Measurements from ENCODE around the gene CCN6. TPM values are rescaled to one million over a fixed set of nuclear protein-coding genes. Genes with fewer than 3 reads are reported as not detected.
A peak's percentile ranks its signal among the peaks of the same experiment; 100 is the strongest.

CCN6 gene
- total and polyA plus RNA-seq, 12 donors: not detected

GRCh38 chr6:112086744-112087135 is 32.8 kb downstream of the CCN6 start:
- WGBS, 2 donors: 0 to 1% methylated on average over 8 of the region's 8 CpGs
- DNase-seq (no peak), ATAC-seq (peak in 7 of 8 donors; percentile 17 to 54 (median 30))
- Histone ChIP-seq H3K27me3 (no peaks in the 10 kb centered on the region), H3K4me3 (peak overlapping the region; percentile 63 to 88 (median 78)), H3K36me3 (peaks cover 0 to 38% (median 9%) of the 10 kb centered on the region in 9 donors), H3K4me1 (peaks cover 0 to 34% (median 28%) of the 10 kb centered on the region in 9 donors), H3K27ac (peak overlapping the region; percentile 55 to 91 (median 86)), H3K9me3 (no peaks in the 10 kb centered on the region)
- intact Hi-C loops (cut with DNase I): no loop called here
- TF ChIP-seq, protein P1, sequence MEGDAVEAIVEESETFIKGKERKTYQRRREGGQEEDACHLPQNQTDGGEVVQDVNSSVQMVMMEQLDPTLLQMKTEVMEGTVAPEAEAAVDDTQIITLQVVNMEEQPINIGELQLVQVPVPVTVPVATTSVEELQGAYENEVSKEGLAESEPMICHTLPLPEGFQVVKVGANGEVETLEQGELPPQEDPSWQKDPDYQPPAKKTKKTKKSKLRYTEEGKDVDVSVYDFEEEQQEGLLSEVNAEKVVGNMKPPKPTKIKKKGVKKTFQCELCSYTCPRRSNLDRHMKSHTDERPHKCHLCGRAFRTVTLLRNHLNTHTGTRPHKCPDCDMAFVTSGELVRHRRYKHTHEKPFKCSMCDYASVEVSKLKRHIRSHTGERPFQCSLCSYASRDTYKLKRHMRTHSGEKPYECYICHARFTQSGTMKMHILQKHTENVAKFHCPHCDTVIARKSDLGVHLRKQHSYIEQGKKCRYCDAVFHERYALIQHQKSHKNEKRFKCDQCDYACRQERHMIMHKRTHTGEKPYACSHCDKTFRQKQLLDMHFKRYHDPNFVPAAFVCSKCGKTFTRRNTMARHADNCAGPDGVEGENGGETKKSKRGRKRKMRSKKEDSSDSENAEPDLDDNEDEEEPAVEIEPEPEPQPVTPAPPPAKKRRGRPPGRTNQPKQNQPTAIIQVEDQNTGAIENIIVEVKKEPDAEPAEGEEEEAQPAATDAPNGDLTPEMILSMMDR (IDR thresholded peaks at IDR 0.05): peak in 4 of 9 donors; percentile 25 to 37 (median 34)

GRCh38 chr6:112087136-112087911 is 33.4 kb downstream of the CCN6 start, which contains the start of the genes FAM229B and TUBE1:
Gene FAM229B, plus strand, starts transcription at chr6:112087591. Its CDS starts 11,693 bp downstream, at chr6:112099284.
Gene TUBE1, minus strand, starts transcription at chr6:112087482. Its CDS starts 48 bp downstream, at chr6:112087434.
- Histone ChIP-seq H3K4me1 (peaks cover 0 to 34% (median 28%) of the 10 kb centered on the region in 9 donors), H3K4me3 (peak within 1 kb of the TSS; percentile 63 to 88 (median 78)), H3K9me3 (no peaks in the 10 kb centered on the region), H3K27me3 (no peaks in the 10 kb centered on the region), H3K27ac (peak within 1 kb of the TSS; percentile 55 to 91 (median 86)), H3K36me3 (peaks cover 0 to 33% (median 9%) of the 10 kb centered on the region in 9 donors)
- ATAC-seq (peak; percentile 94 to 97 (median 96)), DNase-seq (peak; percentile 88 to 94)
- 0% methylated on average over 60 of the region's 60 CpGs for WGBS, 2 donors
- TF ChIP-seq, protein P1 (IDR thresholded peaks at IDR 0.05): peak in 3 of 9 donors; percentile 12 to 34 (median 20)
- intact Hi-C loops (cut with DNase I): no loop called here

DNA sequence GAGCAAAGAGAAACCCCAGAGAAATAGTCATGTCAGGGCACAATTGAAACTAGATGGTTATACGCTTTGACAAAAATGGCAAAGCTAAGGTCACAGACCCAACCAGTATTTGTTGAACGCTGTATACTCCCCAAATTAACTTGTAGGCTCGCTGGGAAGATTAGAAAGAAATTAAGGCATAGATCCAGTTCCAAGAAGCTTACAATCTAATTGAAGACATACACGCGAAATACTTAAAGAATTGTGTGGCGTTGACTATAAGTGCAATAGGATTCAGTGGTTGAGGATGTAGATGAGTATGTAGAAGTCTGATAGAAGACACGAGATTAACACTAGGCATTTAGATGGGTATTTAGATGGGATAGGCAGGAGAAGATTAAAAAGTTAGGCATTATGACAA is 34.0 kb downstream of the CCN6 start:
- 16 to 24% methylated on average over 7 of the region's 7 CpGs for WGBS, 2 donors
- no peak for ATAC-seq
- intact Hi-C loops (cut with DNase I): no loop called here

DNA sequence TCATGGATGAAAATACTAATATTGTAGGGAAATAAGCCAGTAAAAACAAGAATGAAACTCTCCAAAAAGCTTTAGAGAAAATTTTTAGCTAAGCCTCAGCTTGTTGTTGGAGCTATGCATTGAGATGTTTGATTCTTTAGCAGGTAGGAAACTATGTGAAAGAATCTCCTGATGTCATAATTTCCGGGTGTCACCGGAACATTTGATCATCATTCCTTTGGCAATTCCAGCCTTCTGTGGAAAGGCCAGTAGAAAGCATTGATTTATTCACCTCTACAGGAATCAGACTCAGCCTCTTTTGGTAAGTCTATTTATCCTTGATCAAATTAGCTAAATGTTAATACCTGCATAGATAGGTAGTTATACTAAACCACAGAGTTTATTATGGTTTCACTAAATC is 43.0 kb downstream of the CCN6 start:
- intact Hi-C loops (cut with DNase I): no loop called here
- 96 to 97% methylated on average over 2 of the region's 2 CpGs for WGBS, 2 donors

More for the DNA sequence above, 34.0 kb downstream of the CCN6 start:
- Histone ChIP-seq H3K9me3 (no peaks in the 10 kb centered on the region), H3K27ac (peak overlapping the region; percentile 55 to 91 (median 86)), H3K4me3 (peak overlapping the region; percentile 63 to 88 (median 78)), H3K4me1 (peaks cover 0 to 34% (median 28%) of the 10 kb centered on the region in 9 donors), H3K36me3 (peaks cover 0 to 27% (median 9%) of the 10 kb centered on the region in 9 donors), H3K27me3 (no peaks in the 10 kb centered on the region)
- TF ChIP-seq, protein P1 (IDR thresholded peaks at IDR 0.05): no peak
- DNase-seq: no peak

More for the DNA sequence above, 43.0 kb downstream of the CCN6 start:
- Histone ChIP-seq H3K27me3 (no peaks in the 10 kb centered on the region), H3K27ac (no peak overlapping the region), H3K4me3 (no peak overlapping the region), H3K36me3 (peaks cover 0 to 29% (median 4%) of the 10 kb centered on the region in 9 donors), H3K4me1 (peaks cover 0 to 13% (median 0%) of the 10 kb centered on the region in 9 donors), H3K9me3 (no peaks in the 10 kb centered on the region)
- TF ChIP-seq, protein P1 (IDR thresholded peaks at IDR 0.05): no peak
- DNase-seq (no peak), ATAC-seq (no peak)

Measured in heart right ventricle (tissue), 16 donors.